NK-92 treated with Interleukin-12 subunit alpha and Interleukin-12 subunit beta, amount 100 ng/mL, for 24 hours (cell line): ENCODE results near the gene BHLHE41.

Source experiments
- DNase-seq: peaks from one replicate; lab custom pipeline; 2025; lab: John Stamatoyannopoulos, UW

BHLHE41 gene

DNA sequence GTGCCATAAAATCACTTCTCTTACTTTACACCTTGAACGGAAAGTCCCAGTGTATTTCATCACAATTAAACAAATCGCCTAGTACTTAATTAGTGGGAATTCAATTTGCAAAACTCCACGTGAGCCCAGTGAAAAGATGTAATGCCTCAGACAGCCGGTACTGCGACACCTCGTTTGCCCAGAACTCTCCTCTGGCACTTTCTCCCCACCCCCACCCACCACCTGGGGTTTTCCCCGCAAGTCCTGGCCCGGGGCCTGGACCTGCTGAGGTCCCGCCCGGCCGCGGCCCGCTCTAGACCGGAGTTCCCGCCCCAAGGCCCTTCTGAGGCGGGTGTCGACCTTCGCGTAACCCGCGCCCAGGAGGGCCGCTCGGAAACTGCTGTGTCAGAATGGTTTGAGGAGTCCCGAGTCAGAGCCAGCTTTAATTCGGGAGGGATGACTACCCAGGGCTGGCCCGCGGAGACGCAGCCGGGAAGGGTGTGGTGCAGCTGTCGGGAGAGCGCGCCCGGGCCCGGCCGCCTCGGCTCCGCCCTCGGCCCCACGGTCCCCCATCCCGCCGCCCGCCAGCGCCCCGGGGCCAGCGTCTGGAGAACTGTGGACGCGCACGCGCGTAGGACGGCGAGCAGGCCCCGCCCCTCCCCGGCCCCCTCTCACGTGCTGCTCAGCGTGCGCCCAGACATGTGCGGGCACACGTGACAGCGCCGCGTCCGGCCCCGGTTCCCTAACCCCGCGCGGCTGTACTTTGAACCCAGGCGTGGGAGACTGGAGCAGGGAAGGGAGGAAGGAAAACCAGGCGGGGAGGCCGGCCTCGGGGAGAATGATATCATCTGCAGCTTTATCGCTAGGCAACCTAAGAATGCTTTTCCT lies 10.8 kb downstream of the BHLHE41 start:
- no peak for DNase-seq

DNA sequence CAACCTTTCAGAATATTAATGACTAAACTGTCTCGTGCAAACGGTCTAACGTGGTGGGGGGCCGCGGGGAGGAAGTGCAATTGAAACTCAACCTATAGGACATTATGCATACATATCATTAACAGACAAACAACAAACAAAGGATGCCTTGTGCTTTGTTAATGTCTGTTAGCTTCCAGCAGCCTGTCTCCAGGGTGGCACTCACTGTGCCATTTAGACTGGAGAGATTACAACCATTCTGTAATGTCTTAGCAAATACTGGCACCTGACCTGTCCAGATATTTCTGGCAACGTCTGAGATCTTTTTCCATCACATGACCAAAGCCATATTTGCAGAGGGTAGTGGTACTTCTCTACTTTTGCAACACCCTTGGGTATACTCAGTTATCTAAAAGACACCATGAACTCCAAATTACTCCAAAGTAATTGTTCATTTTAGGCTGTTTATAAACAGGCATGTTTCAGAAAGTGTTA lies 11.6 kb downstream of the BHLHE41 start:
- no peak for DNase-seq

DNA sequence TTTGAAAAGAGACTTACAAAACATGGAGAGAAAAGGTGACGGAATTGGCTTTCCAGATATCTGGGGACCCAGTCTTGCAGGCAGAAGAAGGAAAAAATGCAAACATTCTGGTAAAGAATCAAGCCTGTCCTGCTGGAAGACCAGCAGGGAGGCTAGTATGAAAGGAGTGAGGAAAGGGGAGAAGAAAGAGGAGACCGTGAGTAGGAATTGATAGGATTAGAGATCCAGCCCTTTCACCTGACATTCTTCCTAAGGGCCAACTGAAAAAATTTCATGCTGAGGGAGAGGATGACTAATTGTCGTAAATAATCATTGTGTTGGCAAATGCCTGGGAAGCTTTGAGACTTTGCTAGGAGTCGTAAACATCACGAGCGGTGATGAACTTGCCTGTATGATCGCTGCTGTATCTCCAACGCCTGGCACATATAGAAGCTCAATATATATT lies 12.1 kb downstream of the BHLHE41 start:
- DNase-seq: no peak

DNA sequence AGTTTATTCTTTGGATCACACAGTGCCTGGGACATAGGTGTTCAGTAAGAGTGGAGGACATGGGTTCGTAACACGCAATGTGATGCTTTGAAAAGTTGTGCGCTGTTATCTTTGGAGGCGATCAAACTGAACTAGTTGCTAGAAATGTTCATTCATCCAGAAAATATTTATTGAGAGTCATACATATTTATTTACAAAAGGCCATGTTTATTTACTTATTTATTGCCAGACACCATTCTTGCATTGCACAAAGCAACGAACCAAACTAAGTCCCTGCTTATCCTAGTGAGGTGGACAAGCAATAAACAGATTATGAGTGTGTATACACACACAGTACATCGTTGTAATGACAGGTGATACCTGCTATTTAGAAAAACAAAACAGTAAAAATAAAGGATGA lies 12.6 kb downstream of the BHLHE41 start:
- no peak for DNase-seq

DNA sequence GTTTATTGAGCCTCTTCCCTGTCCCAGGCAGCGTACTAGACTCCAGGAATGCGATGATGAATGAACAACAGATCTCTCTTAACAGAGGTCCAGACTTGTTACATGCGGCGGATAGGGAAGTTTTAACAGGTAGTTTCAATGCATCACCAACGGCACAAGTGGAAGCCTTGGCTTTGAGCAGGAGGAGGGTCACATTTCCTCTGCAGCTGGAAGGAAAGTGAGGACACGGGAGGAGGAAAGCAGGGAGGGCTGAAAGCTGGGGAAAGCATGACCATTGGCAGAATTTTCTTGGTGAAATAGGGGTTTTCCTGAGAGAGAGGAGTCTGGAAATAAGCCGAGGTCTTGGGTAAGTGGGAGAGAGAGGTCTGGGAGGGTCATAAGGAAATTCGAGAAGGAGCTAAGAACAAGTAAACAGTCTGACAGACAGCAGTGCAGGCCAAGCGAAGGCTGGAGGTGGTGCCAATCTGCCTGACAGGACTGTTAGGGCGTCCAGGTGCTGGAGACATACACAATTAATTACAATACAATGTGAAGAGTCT lies 15.4 kb downstream of the BHLHE41 start:
- no peak for DNase-seq

DNA sequence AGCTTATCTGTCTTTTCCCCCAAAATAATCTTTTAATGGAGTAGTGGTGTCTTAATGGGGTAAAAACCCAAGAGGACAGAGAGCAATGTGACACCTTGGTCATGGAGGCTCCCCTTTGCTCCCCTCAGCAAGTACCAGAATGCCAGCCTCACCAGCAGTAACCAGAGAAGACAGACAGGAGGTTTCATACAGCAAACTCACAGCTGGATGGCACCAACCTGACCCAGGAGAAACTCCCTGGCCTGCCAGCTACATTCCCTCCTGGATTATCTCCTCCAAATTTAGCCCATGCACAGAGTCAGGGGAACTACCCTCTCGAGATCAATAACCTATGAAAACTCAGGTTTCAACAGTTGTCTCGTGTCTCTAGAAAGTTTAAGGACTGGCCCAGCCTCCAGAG lies 15.9 kb downstream of the BHLHE41 start:
- DNase-seq: no peak

DNA sequence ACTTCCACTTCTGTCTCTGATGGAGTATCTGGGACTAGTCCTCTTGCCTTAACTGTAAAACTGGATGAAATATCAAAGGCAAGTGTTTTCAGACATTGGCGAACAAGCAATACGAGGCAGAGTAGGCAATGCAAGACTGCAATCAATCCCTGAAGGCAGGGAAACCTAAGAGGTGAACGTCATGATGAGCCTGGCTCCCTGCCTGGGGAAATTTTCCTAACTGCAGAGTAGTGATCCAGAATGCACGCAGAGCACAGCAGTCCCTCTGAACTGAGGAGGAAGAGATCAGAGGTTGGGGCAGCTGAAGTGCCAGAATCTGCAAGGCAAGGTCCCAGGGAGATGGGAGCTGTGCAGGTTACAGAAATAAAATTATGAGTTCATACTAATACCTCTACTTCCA lies 18.5 kb downstream of the BHLHE41 start:
- DNase-seq: no peak

DNA sequence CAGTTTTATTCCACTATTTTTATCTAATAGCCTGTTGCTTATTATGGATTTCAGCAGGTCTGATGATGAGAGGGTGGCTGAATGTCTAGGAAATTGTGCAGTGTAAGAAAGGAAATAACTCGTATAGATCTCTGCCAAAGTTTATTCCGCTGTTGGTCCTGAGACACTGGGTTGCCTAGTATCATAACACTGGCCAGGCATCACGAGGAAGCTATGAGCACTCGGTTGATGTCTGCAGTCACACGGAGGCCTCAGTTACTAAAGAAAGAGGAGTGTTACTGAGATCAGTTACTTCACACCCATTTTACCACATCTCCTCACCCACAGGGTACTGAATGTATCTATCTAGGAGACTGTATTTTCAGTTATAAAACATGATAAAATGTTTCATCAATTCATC lies 21.9 kb downstream of the BHLHE41 start:
- DNase-seq: no peak

DNA sequence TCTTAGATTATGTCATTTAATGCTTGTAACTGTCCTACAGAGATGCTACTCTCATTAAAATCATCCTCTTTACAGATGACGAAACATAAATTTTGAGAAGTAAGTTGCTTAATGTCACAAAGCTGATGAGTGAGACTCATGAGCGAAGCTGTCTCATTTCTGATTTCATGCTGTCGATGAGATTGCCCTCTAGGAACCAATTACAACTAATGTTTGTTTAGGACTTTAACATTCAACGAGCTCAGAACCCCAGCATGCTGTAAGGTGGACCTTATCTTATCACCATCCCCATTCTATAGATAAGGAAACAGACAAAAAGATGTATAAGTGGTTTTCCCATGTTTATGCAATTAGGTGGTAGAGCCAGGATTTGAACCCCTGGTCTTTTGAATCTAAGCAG lies 23.1 kb downstream of the BHLHE41 start:
- DNase-seq: no peak

DNA sequence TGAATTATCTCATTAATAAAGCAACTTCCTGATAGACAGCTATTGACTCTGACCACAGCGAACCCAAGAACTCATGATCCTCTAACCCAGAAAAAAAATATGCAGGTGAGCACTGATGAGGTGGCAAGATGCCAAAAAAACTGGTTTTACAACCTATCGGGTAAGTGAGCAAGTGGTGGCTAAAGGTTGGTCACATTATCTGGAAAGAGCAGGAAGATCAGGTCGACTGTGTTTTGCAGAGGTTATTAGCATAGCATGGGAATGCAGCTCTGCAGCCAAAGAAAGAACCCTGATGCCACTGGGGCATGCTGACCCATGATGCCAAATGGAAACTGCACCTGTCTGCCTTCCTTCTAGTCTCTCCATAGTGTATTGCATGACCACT lies 23.5 kb downstream of the BHLHE41 start:
- DNase-seq: no peak

DNA sequence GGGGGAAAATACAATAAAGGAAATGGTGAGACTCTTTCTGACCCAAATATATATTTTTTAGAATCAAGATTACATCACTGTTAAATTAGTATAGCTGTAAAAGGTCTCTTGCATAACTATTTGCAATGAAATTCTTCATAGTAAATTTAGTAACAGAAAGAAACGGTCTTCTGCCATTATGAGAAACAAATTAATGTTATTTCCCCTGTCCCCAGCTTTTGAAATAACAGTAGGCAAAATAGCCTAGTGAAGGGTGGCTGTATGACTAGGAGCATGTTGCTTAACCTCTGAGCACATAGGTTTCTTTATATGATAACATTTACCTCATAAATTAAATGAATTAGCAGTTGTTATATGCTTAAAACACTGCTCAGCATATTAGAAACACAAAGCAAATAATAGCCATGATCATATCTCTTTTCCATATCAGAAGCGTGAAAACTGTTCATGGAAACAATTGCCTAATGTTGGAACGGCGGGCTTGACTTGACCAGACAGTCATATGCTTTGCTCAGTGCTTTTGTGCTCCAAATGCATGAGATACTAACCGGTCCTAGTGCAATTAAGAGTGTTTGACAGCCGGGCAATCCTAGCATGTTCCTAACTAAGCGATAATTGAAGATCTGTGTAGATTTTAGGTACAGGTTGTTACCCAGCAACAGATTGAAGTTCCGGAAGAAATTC lies 24.0 kb downstream of the BHLHE41 start:
- DNase-seq: no peak

DNA sequence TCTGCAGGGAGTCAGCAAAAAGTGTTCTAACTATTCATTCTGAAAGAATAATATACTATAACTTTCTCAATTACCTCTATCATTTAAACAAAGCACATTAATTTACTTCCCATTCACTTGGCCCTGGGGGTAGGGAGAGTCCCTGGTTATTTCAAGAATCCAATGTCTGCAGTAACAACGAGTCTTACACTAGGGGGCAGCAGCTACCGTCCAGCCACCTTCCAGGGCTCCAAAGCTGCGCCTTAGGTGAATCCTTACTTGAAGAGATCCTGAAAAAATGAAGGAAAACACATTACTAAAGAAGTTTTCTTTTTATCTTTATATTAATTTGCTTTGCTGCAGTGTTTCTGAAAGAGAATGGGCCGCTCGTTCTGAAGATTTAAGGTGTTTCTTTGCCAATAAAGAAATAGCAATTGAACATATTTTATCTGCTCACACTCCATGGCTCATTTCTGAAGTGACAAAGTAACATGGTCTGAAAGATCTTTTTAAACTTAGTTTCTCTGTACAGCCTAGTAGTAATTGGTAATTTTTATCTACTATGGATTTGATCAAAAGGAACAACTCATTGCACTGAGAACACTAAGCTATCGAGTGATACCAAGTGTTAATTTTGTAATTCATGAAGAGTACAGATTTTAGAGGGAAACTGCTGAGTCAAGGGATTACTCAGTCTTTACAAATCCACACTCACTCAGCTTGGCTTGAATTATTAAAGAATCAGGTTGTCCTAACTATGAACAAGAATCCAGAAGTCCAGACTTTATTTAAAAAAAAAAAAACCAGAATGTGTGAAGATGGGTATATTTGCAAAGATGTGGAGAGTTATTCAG lies 27.6 kb downstream of the BHLHE41 start:
- peak; percentile 25 for DNase-seq

DNA sequence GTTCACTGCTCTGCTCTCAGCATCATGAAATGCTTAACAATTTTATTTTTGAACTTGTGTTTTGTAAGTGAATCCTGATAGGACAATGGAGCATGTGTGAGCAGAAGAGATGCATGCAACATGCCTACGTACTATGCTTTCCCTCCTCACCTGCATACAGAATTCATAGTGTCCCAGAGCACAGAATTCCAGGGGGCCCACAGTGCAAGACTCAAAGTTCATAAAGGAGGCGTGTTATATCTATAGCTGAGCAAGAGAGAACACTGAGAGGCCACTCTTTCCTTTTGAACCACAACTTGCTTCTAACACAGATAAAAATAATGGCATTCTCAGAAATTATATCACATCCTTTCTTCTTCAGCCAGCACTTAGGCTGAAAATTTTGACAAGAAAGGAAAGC lies 28.8 kb downstream of the BHLHE41 start:
- no peak for DNase-seq

DNA sequence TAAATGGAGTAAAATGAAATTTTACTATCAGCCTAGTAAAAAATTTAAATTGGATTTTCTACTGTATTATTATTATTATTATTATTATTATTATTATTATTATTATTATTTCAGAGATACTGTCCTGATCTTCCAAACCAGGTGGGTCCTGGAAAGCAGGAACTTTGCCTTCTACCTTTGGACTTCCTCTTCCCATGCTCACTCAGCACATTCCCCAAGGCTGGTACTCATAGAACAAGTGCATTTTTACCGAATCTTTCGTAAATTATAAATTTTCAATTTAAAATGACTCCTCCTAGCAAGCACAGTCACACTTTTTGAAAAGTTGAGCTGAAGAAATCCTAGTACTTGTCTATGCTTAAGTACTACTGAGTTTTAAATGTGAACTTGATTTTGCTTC lies 29.7 kb downstream of the BHLHE41 start:
- no peak for DNase-seq

DNA sequence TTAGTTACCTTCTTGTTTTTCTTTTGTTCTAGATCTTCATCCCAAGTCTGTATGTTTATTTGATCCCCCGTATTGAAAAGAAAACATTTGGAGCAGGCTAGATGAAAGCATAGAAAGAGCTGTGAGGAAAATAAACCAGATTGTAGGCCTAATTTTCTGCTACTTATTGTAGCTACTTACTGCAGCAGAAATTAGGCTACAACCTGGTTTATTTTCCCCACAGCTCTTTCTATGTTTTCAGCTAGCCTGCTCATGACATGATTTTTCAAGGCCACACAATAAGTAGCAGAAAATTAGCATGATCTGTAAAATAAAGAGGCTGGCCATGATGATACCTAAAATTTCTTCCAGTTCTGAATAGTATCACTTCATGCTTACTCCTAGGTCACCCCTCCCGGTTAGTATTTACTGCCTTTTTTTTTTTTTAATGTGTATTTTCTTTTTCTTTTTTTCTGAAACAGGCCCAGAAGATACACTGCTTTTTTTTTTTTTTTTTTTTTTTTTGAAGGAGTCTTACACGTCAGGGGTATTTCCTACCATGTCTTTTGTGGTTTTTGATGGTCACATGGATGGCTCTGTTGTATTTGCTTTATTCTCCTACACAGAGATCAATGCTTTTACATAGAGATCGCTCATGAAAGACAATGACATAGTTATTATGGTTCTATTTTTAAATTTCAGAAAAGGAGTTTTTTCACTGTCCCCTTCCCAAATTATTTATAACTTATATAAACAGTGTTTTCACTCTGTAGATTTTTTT lies 32.3 kb downstream of the BHLHE41 start:
- no peak for DNase-seq

DNA sequence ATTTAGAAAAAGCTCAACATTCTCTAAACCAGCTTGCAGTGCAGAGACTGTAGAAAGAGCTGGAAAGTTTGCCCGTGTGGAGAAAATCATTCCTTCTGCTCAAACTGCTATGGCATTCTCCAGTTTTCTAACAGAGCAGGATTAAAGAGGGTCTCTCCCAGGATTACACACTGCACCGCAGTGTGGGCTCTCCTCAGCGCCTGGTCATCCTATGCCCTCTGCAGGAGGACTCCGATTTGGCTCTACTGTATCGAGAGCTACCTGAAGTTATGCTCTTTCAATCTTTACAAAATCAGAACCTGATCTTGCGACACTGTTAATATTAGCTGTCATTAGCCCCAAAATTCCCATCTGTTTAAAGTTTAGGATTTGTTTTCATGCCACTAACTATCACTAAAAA lies 33.0 kb downstream of the BHLHE41 start:
- DNase-seq: no peak

DNA sequence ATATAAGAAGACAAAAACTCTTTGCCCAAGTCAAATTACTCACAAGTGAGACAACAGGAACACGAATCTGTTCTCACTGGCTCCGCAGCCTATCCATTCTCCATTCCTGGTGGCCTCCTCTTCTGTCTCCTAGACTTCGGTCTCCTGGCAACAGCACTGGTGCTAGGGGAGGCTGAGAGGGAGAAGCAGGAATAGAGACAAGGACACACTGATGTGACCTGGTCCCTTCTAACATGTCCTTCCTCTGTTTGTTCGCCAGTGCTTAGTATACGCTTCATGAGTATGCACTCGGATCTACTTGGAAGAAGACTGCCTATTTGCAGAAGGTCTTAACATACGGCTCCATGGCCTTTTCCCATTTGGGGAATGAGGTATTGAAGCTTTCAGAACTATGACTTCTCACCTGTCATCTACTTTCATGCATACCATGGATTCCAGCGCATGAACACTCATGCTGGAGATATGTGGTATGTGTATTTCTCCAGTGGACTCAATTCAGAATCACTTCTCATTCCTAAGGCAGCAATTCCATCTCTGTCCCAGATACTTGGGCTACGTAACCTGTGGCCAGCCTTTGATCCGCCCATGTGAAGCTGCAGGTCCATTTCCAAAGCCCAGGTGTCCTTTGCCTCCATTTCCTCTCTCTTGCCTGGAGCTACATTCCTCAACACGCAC lies 33.9 kb downstream of the BHLHE41 start:
- no peak for DNase-seq

DNA sequence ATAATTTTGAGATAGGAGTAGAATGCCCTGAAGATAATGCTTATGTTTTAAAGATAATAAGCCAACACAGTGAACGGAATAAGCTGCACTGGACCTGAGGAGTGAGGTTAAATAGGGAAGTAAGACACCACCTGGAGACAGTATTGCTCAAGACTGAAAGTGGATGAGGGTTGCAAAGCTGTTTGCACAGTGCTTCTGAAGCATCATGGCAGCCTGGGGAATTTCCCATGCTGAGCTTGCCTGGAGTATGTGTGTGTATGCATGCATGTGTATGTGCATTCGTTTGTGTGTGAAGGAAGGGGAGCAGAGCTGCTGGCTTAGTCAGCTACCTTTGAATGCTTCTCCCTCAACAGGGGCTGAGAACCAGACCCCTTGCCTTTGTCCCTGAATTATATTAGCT lies 35.8 kb downstream of the BHLHE41 start:
- no peak for DNase-seq

DNA sequence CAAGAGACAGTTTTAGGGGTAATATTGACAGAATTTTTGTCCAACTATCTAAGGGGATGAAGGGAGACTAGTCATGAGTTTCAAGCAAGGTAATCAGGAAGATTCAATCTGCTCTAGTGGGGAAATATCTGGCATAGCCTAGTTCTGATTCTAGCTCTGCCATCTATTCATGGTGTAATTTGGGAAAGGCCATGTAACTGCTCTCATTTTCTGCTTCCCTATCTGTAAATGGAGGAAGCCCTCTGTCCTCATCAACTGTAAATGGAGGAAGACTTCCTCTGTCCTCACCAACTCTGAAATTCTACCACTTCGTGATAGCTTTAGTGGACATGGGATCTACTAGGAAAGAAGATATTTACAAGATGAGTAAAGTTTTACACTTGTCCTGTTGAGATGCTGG lies 37.9 kb downstream of the BHLHE41 start:
- DNase-seq: no peak

DNA sequence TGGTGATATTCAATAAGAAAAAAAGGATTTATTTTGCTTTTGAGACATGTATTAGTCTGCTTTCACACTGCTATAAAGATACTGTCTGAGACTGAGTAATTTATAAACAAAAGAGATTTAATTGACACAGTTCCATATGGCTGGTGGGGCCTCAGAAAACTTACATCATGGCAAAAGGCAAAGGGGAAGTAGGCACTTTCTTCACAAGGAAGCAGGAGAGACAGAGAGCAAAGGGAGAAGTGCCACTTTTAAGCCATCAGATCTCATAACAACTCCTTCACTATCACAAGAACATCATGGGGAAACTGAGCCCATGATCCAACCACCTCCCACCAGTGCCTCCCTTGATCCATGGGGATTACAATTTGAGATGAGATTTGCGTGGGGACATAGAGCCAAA lies 43.9 kb downstream of the BHLHE41 start:
- DNase-seq: no peak
